NCI-H2081 treated with DMSO at 0.1 percent for 48 hours (cell line): Measurements from ENCODE around the gene TTC7B.

Experiments
- DNase-seq: peaks from one replicate; lab custom pipeline; 2025; lab: John Stamatoyannopoulos, UW

Gene TTC7B

GRCh38 chr14:90805662-90806540 lies 10.3 kb downstream of the TTC7B start:
- DNase-seq: no peak

GRCh38 chr14:90805084-90805391 lies 11.2 kb downstream of the TTC7B start:
- DNase-seq: no peak

- DNase-seq: no peak
Measured at GRCh38 chr14:90804292-90805083, 11.7 kb downstream of the TTC7B start.

GRCh38 chr14:90803249-90803648 lies 13.0 kb downstream of the TTC7B start:
- DNase-seq: no peak

GRCh38 chr14:90799420-90799819 lies 16.8 kb downstream of the TTC7B start:
- DNase-seq: no peak

GRCh38 chr14:90797919-90798318 lies 18.3 kb downstream of the TTC7B start:
- DNase-seq: no peak

- DNase-seq: no peak
Measured at GRCh38 chr14:90797451-90797850, 18.8 kb downstream of the TTC7B start.

- no peak for DNase-seq
Measured at GRCh38 chr14:90796329-90796728, 19.9 kb downstream of the TTC7B start.

GRCh38 chr14:90795744-90796143 lies 20.5 kb downstream of the TTC7B start:
- DNase-seq: no peak

GRCh38 chr14:90791486-90791885 lies 24.7 kb downstream of the TTC7B start:
- DNase-seq: no peak

GRCh38 chr14:90788031-90788430 lies 28.2 kb downstream of the TTC7B start:
- no peak for DNase-seq

- DNase-seq: no peak
Measured at GRCh38 chr14:90785876-90786450, 30.3 kb downstream of the TTC7B start.

GRCh38 chr14:90785471-90785870 lies 30.8 kb downstream of the TTC7B start:
- no peak for DNase-seq

- no peak for DNase-seq
Measured at GRCh38 chr14:90784621-90785270, 31.5 kb downstream of the TTC7B start.

GRCh38 chr14:90783344-90783743 lies 32.9 kb downstream of the TTC7B start:
- DNase-seq: no peak

- no peak for DNase-seq
Measured at GRCh38 chr14:90782892-90783291, 33.3 kb downstream of the TTC7B start.

- no peak for DNase-seq
Measured at GRCh38 chr14:90781876-90782275, 34.4 kb downstream of the TTC7B start.

- no peak for DNase-seq
Measured at GRCh38 chr14:90781344-90781761, 34.9 kb downstream of the TTC7B start.

GRCh38 chr14:90780519-90780918 lies 35.7 kb downstream of the TTC7B start:
- no peak for DNase-seq

- DNase-seq: no peak
Measured at GRCh38 chr14:90778571-90779255, 37.5 kb downstream of the TTC7B start.

- DNase-seq: no peak
Measured at GRCh38 chr14:90777830-90778485, 38.3 kb downstream of the TTC7B start.
